Mucosa of descending colon (tissue), 3 donors: ENCODE data around the gene EIF1. TPM values are rescaled to one million over a fixed set of nuclear protein-coding genes. Genes with fewer than 3 reads are reported as not detected.
"Not testable (repeated sequence)": the region's sequence is repeated elsewhere in the genome, so short reads cannot be mapped to it uniquely, and the experiment has no call there.

Experiments used
- ATAC-seq: fragments of 200-7000 bp; cut with Tn5 transposase; one replicate; pipeline ENCODE4 v1.9.1; 2020; ENCODE audit warnings: mild to moderate bottlenecking, moderate library complexity
- DNase-seq, 3 donors: peaks; one replicate each; pipeline ENCODE4 v3.0.0-alpha.2; 2020
- H3K36me3 ChIP-seq: fragments of 200-600 bp; one replicate; pipeline ENCODE4 v1.8.0; 2021; ENCODE audit warnings: low read depth, mild to moderate bottlenecking
- H3K4me1 ChIP-seq: fragments of 200-600 bp; one replicate; pipeline ENCODE4 v1.8.0; 2021; ENCODE audit warnings: low read depth, mild to moderate bottlenecking
- H3K4me3 ChIP-seq: fragments of 200-600 bp; one replicate; pipeline ENCODE4 v1.8.0; 2021; ENCODE audit warnings: mild to moderate bottlenecking
- H3K9me3 ChIP-seq: fragments of 200-600 bp; one replicate; pipeline ENCODE4 v1.8.0; 2021; ENCODE audit warnings: mild to moderate bottlenecking
- CTCF ChIP-seq: fragments of 200-600 bp; IDR thresholded peaks from one replicate; pipeline ENCODE4 v1.8.0; 2022; ENCODE audit warnings: antibody characterized with exemption, mild to moderate bottlenecking
- intact Hi-C, 2 donors: fragments of 100-400 bp; cut with DNase I in 1 of 2; cut with micrococcal nuclease in 1 of 2; formaldehyde crosslinking; loops; one replicate each; pipeline versions ENCODE4 v1.11.0 to v1.11.1; 2022; cut with DNase I, micrococcal nuclease
- long read RNA-seq, 2 donors: library from polyadenylated mRNA; unstranded; transcript quantifications; one replicate each; pipeline ENCODE4 v2.0.0, GENCODE V29; 2019 to 2021
- total RNA-seq, 3 donors: library from RNA; stranded (reverse); fragmentation: NEBNext Ultra II Directional in 2 of 3; extraction: Animal tissue kit (Norgen Biotek cat#: 25700) in 2 of 3; gene quantifications; one replicate each; pipeline versions ENCODE4 v1.2.1 to v1.2.4, GENCODE V29; 2021 to 2023
- donor health status: DM: no; HTN: no; CAD: no; lungs with moderate emphysema.
- donor health status: DM: no; HTN: no; CAD: no.
- donor health status: DM: no; HTN: yes; CAD: no.

EIF1 gene
- 100 to 1,000 TPM; 547 to 915 (median 566) TPM for total RNA-seq
- long read RNA-seq, donor 1, transcript EIF1-201 (3 exons, 1,120 nt), result minor isoform, 5 of 941 reads
- long read RNA-seq, donor 1, transcript EIF1-203 (4 exons, 2,330 nt), result major isoform, 888 of 941 reads
- long read RNA-seq, donor 1, transcript EIF1-202 (2 exons, 2,170 nt), result minor isoform, 17 of 941 reads
- long read RNA-seq, donor 1, transcript EIF1-205 (3 exons, 1,428 nt), result minor isoform, 5 of 941 reads
- long read RNA-seq, donor 1, partial matches to known transcripts, result 13 of 941 reads
- long read RNA-seq, donor 1, other reads (novel, unspliced or antisense), result 13 of 941 reads
- long read RNA-seq, donor 2, transcript EIF1-203 (4 exons, 2,330 nt), result major isoform, 423 of 444 reads
- long read RNA-seq, donor 2, transcript EIF1-202 (2 exons, 2,170 nt), result minor isoform, 6 of 444 reads
- long read RNA-seq, donor 2, partial matches to known transcripts, result 7 of 444 reads
- long read RNA-seq, donor 2, other reads (novel, unspliced or antisense), result 5 of 444 reads

- Histone ChIP-seq H3K4me3 (peak within 1 kb of the TSS; percentile 90), H3K4me1 (peaks cover 20% of the 10 kb centered on the region), H3K9me3 (no peaks in the 10 kb centered on the region), H3K36me3 (peaks cover 19% of the 10 kb centered on the region)
- DNase-seq (peak; percentile 100), ATAC-seq (peak; percentile 89)
- no peak for TF ChIP-seq CTCF
- intact Hi-C loops, result no loop called here
These were observed at the start of gene EIF1 for GRCh38 chr17:41688641-41689496. EIF1 (plus strand) TSS chr17:41688885; CDS start chr17:41689039, 154 bp downstream.

- H3K36me3 ChIP-seq, result no peaks in the 10 kb centered on the region
- H3K4me3 ChIP-seq, result no peak overlapping the region
- intact Hi-C loops, result loop anchor here in 1 of 2 donors (10.0 kb wide), 1 partner anchor 94 kb away; no protein-coding TSS in a partner anchor
- no peak for DNase-seq
- TF ChIP-seq CTCF, result no peak
- no peaks in the 10 kb centered on the region for H3K9me3 ChIP-seq
- ATAC-seq, result peak; percentile 7
- H3K4me1 ChIP-seq, result no peaks in the 10 kb centered on the region
These were observed 49.7 kb upstream of the EIF1 start for GRCh38 chr17:41638941-41639340.

GRCh38 chr17:41639492-41640473 lies 48.9 kb upstream of the EIF1 start:
- Histone ChIP-seq H3K9me3 (no peaks in the 10 kb centered on the region), H3K36me3 (no peaks in the 10 kb centered on the region), H3K4me3 (no peak overlapping the region), H3K4me1 (no peaks in the 10 kb centered on the region)
- ATAC-seq (no peak), DNase-seq (no peak)
- intact Hi-C loops, result loop anchor here (10.0 kb wide), 2 partner anchors 85 to 95 kb away; no protein-coding TSS in a partner anchor
- TF ChIP-seq CTCF, result no peak

- not testable (repeated sequence) for H3K9me3 ChIP-seq, ATAC-seq, H3K4me3 ChIP-seq, H3K4me1 ChIP-seq, DNase-seq, H3K36me3 ChIP-seq
- intact Hi-C loops, result loop anchor here in 1 of 2 donors (10.0 kb wide), 1 partner anchor 86 kb away; no protein-coding TSS in a partner anchor
These were observed 48.1 kb upstream of the EIF1 start for GRCh38 chr17:41640596-41640995.

GRCh38 chr17:41642252-41643156 lies 46.2 kb upstream of the EIF1 start:
- Histone ChIP-seq H3K9me3 (no peaks in the 10 kb centered on the region), H3K4me3 (no peak overlapping the region), H3K4me1 (peaks cover 3% of the 10 kb centered on the region), H3K36me3 (no peaks in the 10 kb centered on the region)
- intact Hi-C loops, result loop anchor here in 1 of 2 donors (10.0 kb wide), 1 partner anchor 88 kb away; no protein-coding TSS in a partner anchor
- TF ChIP-seq CTCF, result no peak
- ATAC-seq (no peak), DNase-seq (no peak)
